H1 (cell line): ENCODE results near the gene SPP1. TPM values are rescaled to one million over a fixed set of nuclear protein-coding genes. Genes with fewer than 3 reads are reported as not detected.

Experiments used
- CTCF ChIA-PET: fragments of 300-600 bp; sonication (Branson Sonifier 250); formaldehyde crosslinking; loops from one replicate; lab custom pipeline; 2021; ENCODE audit not compliant: partially characterized antibody; lab: Charles Lee
- POLR2A ChIA-PET: fragments of 300-600 bp; sonication (Branson Sonifier 250); formaldehyde crosslinking; loops from one replicate; lab custom pipeline; 2021; ENCODE audit warnings: inconsistent platforms; ENCODE audit not compliant: partially characterized antibody; lab: Charles Lee
- DNase-seq, 2 experiments: peaks; one replicate each; pipeline versions ENCODE4 v3.0.0 to v3.0.0-alpha.2; 2010 to 2022; ENCODE audit warnings: low spot score in 2 of 2, low read depth in 1 of 2, mixed read lengths in 1 of 2
- FAIRE-seq: peaks from 2 replicates; lab custom pipeline; 2011; peaks lifted over from hg19 to GRCh38; lab: Jason Lieb, UNC
- H2AFZ ChIP-seq: 2 replicates; pipeline ENCODE4 v1.8.1; 2012; ENCODE audit warnings: low read length, inconsistent platforms
- H2AK5ac ChIP-seq: 2 replicates; pipeline ENCODE4 v1.6.1; 2013; ENCODE audit warnings: low read depth, low read length
- H2BK120ac ChIP-seq: replicated peaks from 2 replicates; pipeline ENCODE3; 2013; ENCODE audit warnings: low read depth, low read length, inconsistent platforms
- H2BK12ac ChIP-seq: 2 replicates; pipeline ENCODE4 v1.6.1; 2013; ENCODE audit warnings: low read depth, low read length
- H2BK15ac ChIP-seq: 2 replicates; pipeline ENCODE4 v1.6.1; 2013; ENCODE audit warnings: low read length
- H2BK20ac ChIP-seq: 2 replicates; pipeline ENCODE4 v1.6.1; 2013; ENCODE audit warnings: low read length
- H2BK5ac ChIP-seq: 2 replicates; pipeline ENCODE4 v1.6.1; 2013; ENCODE audit warnings: low read depth, low read length
- H3K14ac ChIP-seq: 2 replicates; pipeline ENCODE4 v1.6.1; 2013; ENCODE audit warnings: inconsistent platforms; ENCODE audit not compliant: insufficient read length
- H3K18ac ChIP-seq: 2 replicates; pipeline ENCODE4 v1.6.1; 2013; ENCODE audit warnings: low read length; ENCODE audit errors: extremely low read depth
- H3K23ac ChIP-seq: 2 replicates; pipeline ENCODE4 v1.6.1; 2013; ENCODE audit warnings: inconsistent platforms; ENCODE audit not compliant: insufficient read length
- H3K23me2 ChIP-seq: 2 replicates; pipeline ENCODE4 v1.6.1; 2013; ENCODE audit warnings: low read depth, low read length
- H3K27ac ChIP-seq: 2 replicates; pipeline ENCODE4 v1.6.1; 2011; ENCODE audit warnings: low read depth, low read length, inconsistent platforms
- H3K27me3 ChIP-seq, 4 experiments: replicated peaks in 1 of 4; 1 replicate in 1 of 4; 2 replicates in 3 of 4; pipeline versions ENCODE4 v1.6.1 to v1.8.1; 2011 to 2013; ENCODE audit warnings: low read length in 3 of 4, mild to moderate bottlenecking in 3 of 4, inconsistent platforms in 2 of 4, mixed read lengths in 2 of 4, moderate library complexity in 1 of 4; ENCODE audit not compliant: control insufficient read depth in 3 of 4, insufficient read depth in 3 of 4; ENCODE audit errors: extremely low read depth in 1 of 4
- H3K36me3 ChIP-seq, 4 experiments: 2 replicates each; pipeline versions ENCODE4 v1.6.1 to v1.8.1; 2011 to 2013; ENCODE audit warnings: mild to moderate bottlenecking in 4 of 4, low read length in 3 of 4, moderate library complexity in 2 of 4, control low read depth in 1 of 4, inconsistent platforms in 1 of 4; ENCODE audit not compliant: insufficient read depth in 4 of 4, control insufficient read depth in 2 of 4
- H3K4ac ChIP-seq: replicated peaks from 2 replicates; pipeline ENCODE3; 2013; ENCODE audit warnings: low read length, low read depth, mixed read lengths, inconsistent platforms; ENCODE audit not compliant: insufficient read length
- H3K4me1 ChIP-seq, 4 experiments: replicated peaks in 1 of 4; 1 replicate in 1 of 4; 2 replicates in 3 of 4; pipeline versions ENCODE4 v1.6.1 to v1.8.1; 2011 to 2013; ENCODE audit warnings: low read length in 3 of 4, inconsistent platforms in 2 of 4, mixed read lengths in 1 of 4; ENCODE audit not compliant: insufficient read depth in 4 of 4, control insufficient read depth in 3 of 4
- H3K4me2 ChIP-seq, 2 experiments: 2 replicates each; pipeline versions ENCODE4 v1.6.1 to v1.8.1; 2011 to 2013; ENCODE audit warnings: low read depth in 2 of 2, low read length in 2 of 2, control low read depth in 1 of 2, inconsistent platforms in 1 of 2, mild to moderate bottlenecking in 1 of 2; ENCODE audit not compliant: insufficient read depth in 1 of 2
- H3K4me3 ChIP-seq, 4 experiments: fragments of 200-600, 300-600 bp in 1 of 4; sonication (generic), shearing (Covaris generic), sonication (Bioruptor Twin) in 1 of 4; 2 replicates each; pipeline versions ENCODE4 v1.5.1 to v1.8.1; 2011 to 2016; ENCODE audit warnings: low read length in 4 of 4, low read depth in 3 of 4, control low read depth in 2 of 4, inconsistent platforms in 2 of 4, mild to moderate bottlenecking in 2 of 4, mixed read lengths in 1 of 4, moderate library complexity in 1 of 4; ENCODE audit not compliant: insufficient read depth in 2 of 4; ENCODE audit errors: extremely low read depth in 1 of 4
- H3K56ac ChIP-seq: replicated peaks from 2 replicates; pipeline ENCODE3; 2013; ENCODE audit warnings: low read depth, mild to moderate bottlenecking, mixed read lengths, low read length, inconsistent platforms; ENCODE audit not compliant: insufficient read length
- H3K79me1 ChIP-seq: 2 replicates; pipeline ENCODE4 v1.6.1; 2013; ENCODE audit warnings: low read depth, low read length, control low read depth
- H3K79me2 ChIP-seq, 2 experiments: 2 replicates each; pipeline versions ENCODE4 v1.6.1 to v1.8.1; 2012 to 2013; ENCODE audit warnings: low read length in 2 of 2, mild to moderate bottlenecking in 2 of 2, inconsistent platforms in 1 of 2; ENCODE audit not compliant: insufficient read depth in 2 of 2, control insufficient read depth in 1 of 2
- H3K9ac ChIP-seq, 4 experiments: replicated peaks in 1 of 4; 1 replicate in 1 of 4; 2 replicates in 3 of 4; pipeline versions ENCODE4 v1.6.1 to v1.8.1; 2011 to 2013; ENCODE audit warnings: low read depth in 3 of 4, low read length in 3 of 4, control low read depth in 2 of 4, mild to moderate bottlenecking in 2 of 4, moderate library complexity in 2 of 4, inconsistent platforms in 1 of 4; ENCODE audit errors: extremely low read depth in 1 of 4
- H3K9me3 ChIP-seq, 2 experiments: 2 replicates each; pipeline versions ENCODE4 v1.6.1 to v1.8.1; 2012 to 2013; ENCODE audit warnings: mild to moderate bottlenecking in 2 of 2, moderate library complexity in 2 of 2, control low read depth in 1 of 2, inconsistent platforms in 1 of 2, low read depth in 1 of 2, low read length in 1 of 2, mixed read lengths in 1 of 2; ENCODE audit not compliant: insufficient read depth in 2 of 2
- H4K20me1 ChIP-seq, 2 experiments: replicated peaks in 1 of 2; 2 replicates each; pipeline versions ENCODE3 to v1.8.1; 2011 to 2013; ENCODE audit warnings: inconsistent platforms in 2 of 2, low read length in 2 of 2, mild to moderate bottlenecking in 1 of 2; ENCODE audit not compliant: insufficient read depth in 2 of 2, control insufficient read depth in 1 of 2
- H4K5ac ChIP-seq: 2 replicates; pipeline ENCODE4 v1.6.1; 2013; ENCODE audit warnings: low read length, low read depth, mixed read lengths, inconsistent platforms; ENCODE audit not compliant: insufficient read length
- H4K8ac ChIP-seq: 2 replicates; pipeline ENCODE4 v1.8.0; 2013; ENCODE audit warnings: mild to moderate bottlenecking, moderate library complexity, low read length, inconsistent platforms; ENCODE audit not compliant: insufficient read depth; ENCODE audit errors: extremely low read depth
- H4K91ac ChIP-seq: replicated peaks from 2 replicates; pipeline ENCODE3; 2013; ENCODE audit warnings: low read length, mixed read lengths, inconsistent platforms; ENCODE audit not compliant: insufficient read length
- ASH2L ChIP-seq: fragments of 200-600, 300-600 bp; sonication (generic); IDR thresholded peaks from one replicate; pipeline ENCODE4 v1.7.1; 2017; ENCODE audit warnings: low read length
- BACH1 ChIP-seq: IDR thresholded peaks from 2 replicates; pipeline ENCODE4 v1.6.1; 2012; ENCODE audit warnings: low read length, improper control_type of control experiment
- BRCA1 ChIP-seq: IDR thresholded peaks from 2 replicates; pipeline ENCODE4 v1.6.1; 2012; ENCODE audit warnings: low read depth, low read length, improper control_type of control experiment
- CHD1 ChIP-seq: IDR thresholded peaks from 2 replicates; pipeline ENCODE4 v1.6.1; 2012; ENCODE audit warnings: low read depth, low read length, improper control_type of control experiment
- GTF2F1 ChIP-seq: IDR thresholded peaks from 2 replicates; pipeline ENCODE4 v1.6.1; 2012; ENCODE audit warnings: low read depth, low read length, improper control_type of control experiment, borderline replicate concordance
- PHF8 ChIP-seq: fragments of 200-600 bp; sonication (generic); conservative IDR thresholded peaks from 2 replicates; pipeline ENCODE4 v1.7.1; 2012; ENCODE audit warnings: low read depth, mild to moderate bottlenecking, inconsistent platforms, low read length, moderate library complexity
- POU5F1 ChIP-seq: IDR thresholded peaks from 2 replicates; pipeline ENCODE4 v1.6.1; 2011; ENCODE audit warnings: low read depth, mild to moderate bottlenecking, low read length, moderate library complexity
- SIRT6 ChIP-seq: IDR thresholded peaks from one replicate; pipeline ENCODE4 v1.7.1; 2012; ENCODE audit warnings: low read length, inconsistent platforms
- SP1 ChIP-seq: IDR thresholded peaks from 2 replicates; pipeline ENCODE4 v1.6.1; 2011; ENCODE audit warnings: low read depth, low read length
- TAF7 ChIP-seq: optimal IDR thresholded peaks from 2 replicates; pipeline ENCODE3; 2011; ENCODE audit warnings: low read depth, mild to moderate bottlenecking, inconsistent platforms, low read length, moderate library complexity, borderline replicate concordance
- WGBS, 2 experiments: shearing (Covaris generic) in 1 of 2; methylation state at CpG; one replicate each; pipeline versions ENCODE4 v1.1.6 to v1.1.7; 2013 to 2015; ENCODE audit warnings: low lambda C conversion rate in 2 of 2, mixed read lengths in 2 of 2, inconsistent platforms in 1 of 2, low coverage in 1 of 2, missing lambda C conversion rate in 1 of 2; ENCODE audit not compliant: insufficient replicate concordance in 2 of 2, insufficient coverage in 1 of 2, insufficient read length in 1 of 2; ENCODE audit errors: extremely low coverage in 1 of 2, missing lambda C conversion rate in 1 of 2; 5-methylcytosine and 5-hydroxymethylcytosine counted together
- polyA plus RNA-seq, 7 experiments: library from polyadenylated mRNA; depleted of rRNA in 3 of 7; stranded (reverse) in 5 of 7; unstranded in 2 of 7; fragments of >200 nt in 5 of 7; fragments of 200-250 nt in 2 of 7; gene quantifications; 1 replicate in 5 of 7; 2 replicates in 1 of 7; 4 replicates in 1 of 7; pipeline versions ENCODE4 v1.2.1 to v1.2.3, GENCODE V29; 2011 to 2013; ENCODE audit warnings: missing spikeins in 2 of 7, mixed read lengths in 2 of 7
- total RNA-seq: library from RNA; stranded (reverse); fragmentation: NEBNext Ultra II Directional; extraction: Animal tissue kit (Norgen Biotek cat#: 25700); gene quantifications from 2 replicates; pipeline ENCODE4 v1.2.1, GENCODE V29; 2021

Gene SPP1
- total and polyA plus RNA-seq, 2 of the 8 experiments (the other 6 are each of a cell fraction or from before 2014, with no cell fraction given), result 13.7 to 26.5 TPM

GRCh38 chr4:87957061-87957460, 18.5 kb upstream of the SPP1 start:
- no peak for DNase-seq
- Histone ChIP-seq H2BK15ac (no peak overlapping the region), H3K36me3 (no peaks in the 10 kb centered on the region), H2BK5ac (no peak overlapping the region), H2BK12ac (no peak overlapping the region)
- TF ChIP-seq SP1 (no peak), BACH1 (no peak), CHD1 (no peak), BRCA1 (no peak), ASH2L (no peak), GTF2F1 (no peak), POU5F1 (no peak), SIRT6 (no peak), TAF7 (no peak), PHF8 (no peak)
- TF ChIP-seq, all 59 proteins: peak for 0
- FAIRE-seq, result no peak
- ChIA-PET CTCF (interaction anchor here (0.5 to 10.0 kb wide), 11 partner anchors 8 to 255 kb away, joined by 3 to 94 read pairs (median 4); partner anchors contain the start of gene SPP1), POLR2A (interaction anchor here (0.9 to 9.3 kb wide), 5 partner anchors 9 to 24 kb away, joined by 3 to 88 read pairs (median 11); no protein-coding TSS in a partner anchor)
- Histone ChIP-seq H2BK120ac (no peak overlapping the region), H3K79me1 (no peaks in the 10 kb centered on the region), H3K4me2 (no peak overlapping the region), H3K14ac (no peak overlapping the region), H3K9me3 (no peaks in the 10 kb centered on the region), H3K56ac (no peak overlapping the region), H3K4me3 (no peak overlapping the region), H3K23me2 (no peaks in the 10 kb centered on the region), H4K5ac (no peak overlapping the region), H2AK5ac (no peak overlapping the region), H4K20me1 (no peaks in the 10 kb centered on the region), H4K91ac (no peak overlapping the region), H3K27me3 (no peaks in the 10 kb centered on the region; a peak in 1 of 7 replicates), H3K23ac (no peak overlapping the region), H3K9ac (no peak overlapping the region), H4K8ac (no peak overlapping the region), H3K4me1 (peaks cover 0 to 5% (median 2%) of the 10 kb centered on the region in 4 experiments; a peak in 2 of 7 replicates), H2BK20ac (no peak overlapping the region), H3K4ac (no peak overlapping the region), H3K79me2 (no peaks in the 10 kb centered on the region), H2AFZ (no peak overlapping the region), H3K27ac (no peak overlapping the region), H3K18ac (no peak overlapping the region)
- 83% methylated on average over 1 of the region's 1 CpG; no CpG with 5 or more reads in 1 of the 2 experiments for WGBS, 2 experiments
